PFSK-1 (cell line): ENCODE measurements around the gene ANKDD1B.

ENCODE experiments used
- REST ChIP-seq, 2 experiments: IDR thresholded peaks; 2 replicates each; pipeline versions ENCODE4 v1.6.1 to v1.8.0; 2011 to 2012; ENCODE audit warnings: low read depth in 2 of 2, low read length in 2 of 2, control low read depth in 1 of 2, inconsistent platforms in 1 of 2, mild to moderate bottlenecking in 1 of 2, moderate library complexity in 1 of 2; ENCODE audit not compliant: insufficient read depth in 1 of 2
- SIN3A ChIP-seq: IDR thresholded peaks from 2 replicates; pipeline ENCODE4 v1.6.1; 2012; ENCODE audit warnings: mild to moderate bottlenecking, low read length, moderate library complexity, borderline replicate concordance; ENCODE audit not compliant: insufficient read depth
- TAF1 ChIP-seq: IDR thresholded peaks from 2 replicates; pipeline ENCODE4 v1.6.1; 2012; ENCODE audit warnings: low read length, control low read depth, borderline replicate concordance; ENCODE audit not compliant: insufficient read depth

GRCh38 chr5:75622564-75622963 is 11.3 kb downstream of the ANKDD1B start:
- TF ChIP-seq TAF1 (no peak), REST (IDR thresholded peaks at IDR 0.05; ENCODE audit: insufficient read depth in 1 of 2, low read depth in 2 of 2, low read length in 2 of 2) (no peak), SIN3A (no peak)
